Osteoblast (primary cell): Measurements from ENCODE around the gene APPBP2. TPM values are rescaled to one million over a fixed set of nuclear protein-coding genes. Genes with fewer than 3 reads are reported as not detected.

Experiments used
- DNase-seq: peaks from one replicate; pipeline ENCODE4 v3.0.0; 2011; ENCODE audit warnings: low spot score, mixed read lengths; ENCODE audit not compliant: insufficient read length; ENCODE audit errors: missing footprints
- H2AFZ ChIP-seq: 2 replicates; pipeline ENCODE4 v1.6.0; 2011; ENCODE audit warnings: mild to moderate bottlenecking, low read length
- H3K27ac ChIP-seq: 2 replicates; pipeline ENCODE4 v1.5.1; 2011; ENCODE audit warnings: mild to moderate bottlenecking, low read depth, low read length, moderate library complexity
- H3K27me3 ChIP-seq: 2 replicates; pipeline ENCODE4 v1.6.0; 2012; ENCODE audit warnings: mild to moderate bottlenecking, control low read depth, inconsistent platforms, low read length, moderate library complexity; ENCODE audit not compliant: insufficient read depth
- H3K36me3 ChIP-seq: 2 replicates; pipeline ENCODE4 v1.5.1; 2011; ENCODE audit warnings: mild to moderate bottlenecking, low read length, control low read depth, moderate library complexity; ENCODE audit not compliant: insufficient read depth
- H3K4me1 ChIP-seq: 2 replicates; pipeline ENCODE4 v1.5.1; 2011; ENCODE audit warnings: mild to moderate bottlenecking, low read length, control low read depth, moderate library complexity; ENCODE audit not compliant: insufficient read depth
- H3K4me2 ChIP-seq: 2 replicates; pipeline ENCODE4 v1.6.0; 2011; ENCODE audit warnings: mild to moderate bottlenecking, low read length; ENCODE audit not compliant: insufficient read depth
- H3K4me3 ChIP-seq: fragments of 200-600 bp; sonication (generic); 3 replicates; pipeline ENCODE4 v1.5.1; 2012; ENCODE audit warnings: mild to moderate bottlenecking, low read length, inconsistent platforms; ENCODE audit not compliant: insufficient read depth
- H3K79me2 ChIP-seq: 2 replicates; pipeline ENCODE4 v1.6.0; 2012; ENCODE audit warnings: mild to moderate bottlenecking, low read length, control low read depth, inconsistent platforms; ENCODE audit not compliant: insufficient read depth
- H3K9me3 ChIP-seq: 2 replicates; pipeline ENCODE4 v1.5.1; 2011; ENCODE audit warnings: low read depth, low read length, control low read depth
- H4K20me1 ChIP-seq: 2 replicates; pipeline ENCODE4 v1.6.0; 2012; ENCODE audit warnings: mild to moderate bottlenecking, low read length, control low read depth; ENCODE audit not compliant: insufficient read depth
- CTCF ChIP-seq: IDR thresholded peaks from 2 replicates; pipeline ENCODE4 v1.5.1; 2011; ENCODE audit warnings: mild to moderate bottlenecking, low read depth, low read length, moderate library complexity; ENCODE audit errors: extremely low read depth
- total RNA-seq: library from RNA; depleted of rRNA; stranded (reverse); fragments of >200 nt; gene quantifications from 2 replicates; pipeline ENCODE4 v1.2.3, GENCODE V29; 2012

The APPBP2 gene
- total RNA-seq, 1 donor = 49.9 TPM

GRCh38 chr17:60540460-60540859 lies 14.4 kb upstream of the APPBP2 start:
- Histone ChIP-seq H3K4me3 (no peak overlapping the region), H3K9me3 (no peaks in the 10 kb centered on the region), H4K20me1 (no peaks in the 10 kb centered on the region), H3K27me3 (no peaks in the 10 kb centered on the region), H3K27ac (no peak overlapping the region), H3K4me2 (no peak overlapping the region), H3K36me3 (no peaks in the 10 kb centered on the region), H2AFZ (no peak overlapping the region), H3K79me2 (no peaks in the 10 kb centered on the region), H3K4me1 (peaks cover 4% of the 10 kb centered on the region)
- TF ChIP-seq CTCF = no peak
- no peak for DNase-seq

DNA sequence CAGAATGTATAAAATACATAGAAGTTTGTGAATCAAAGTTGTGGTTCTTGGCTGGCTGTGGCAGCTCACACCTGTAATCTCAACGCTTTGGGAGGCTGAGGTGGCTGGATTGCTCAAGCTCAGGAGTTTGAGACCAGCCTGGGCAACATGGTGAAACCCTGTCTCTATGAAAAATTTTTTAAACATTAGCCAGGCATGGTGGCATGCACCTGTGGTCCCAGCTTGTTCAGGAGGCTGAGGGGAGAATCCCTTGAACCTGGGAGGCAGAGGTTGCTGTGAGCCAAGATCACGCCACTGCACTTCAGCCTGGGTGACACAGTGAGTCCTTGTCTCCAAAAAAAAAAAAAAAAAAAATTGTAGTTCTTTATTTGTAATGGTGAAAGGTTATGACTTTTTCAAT lies 13.8 kb upstream of the APPBP2 start:
- Histone ChIP-seq H3K36me3 (no peaks in the 10 kb centered on the region), H3K4me1 (peaks cover 7% of the 10 kb centered on the region), H3K27ac (no peak overlapping the region), H3K79me2 (no peaks in the 10 kb centered on the region), H3K27me3 (no peaks in the 10 kb centered on the region), H2AFZ (no peak overlapping the region), H4K20me1 (no peaks in the 10 kb centered on the region), H3K4me2 (no peak overlapping the region), H3K9me3 (no peaks in the 10 kb centered on the region), H3K4me3 (no peak overlapping the region)
- DNase-seq = no peak
- TF ChIP-seq CTCF = no peak

- Histone ChIP-seq H3K79me2 (no peaks in the 10 kb centered on the region), H3K36me3 (no peaks in the 10 kb centered on the region), H2AFZ (no peak overlapping the region), H3K4me3 (no peak overlapping the region), H3K9me3 (no peaks in the 10 kb centered on the region), H3K4me1 (peaks cover 12% of the 10 kb centered on the region), H4K20me1 (no peaks in the 10 kb centered on the region), H3K27me3 (no peaks in the 10 kb centered on the region), H3K4me2 (no peak overlapping the region), H3K27ac (no peak overlapping the region)
- no peak for DNase-seq
- no peak for TF ChIP-seq CTCF
Measured at GRCh38 chr17:60538726-60539125, 12.7 kb upstream of the APPBP2 start.

DNA sequence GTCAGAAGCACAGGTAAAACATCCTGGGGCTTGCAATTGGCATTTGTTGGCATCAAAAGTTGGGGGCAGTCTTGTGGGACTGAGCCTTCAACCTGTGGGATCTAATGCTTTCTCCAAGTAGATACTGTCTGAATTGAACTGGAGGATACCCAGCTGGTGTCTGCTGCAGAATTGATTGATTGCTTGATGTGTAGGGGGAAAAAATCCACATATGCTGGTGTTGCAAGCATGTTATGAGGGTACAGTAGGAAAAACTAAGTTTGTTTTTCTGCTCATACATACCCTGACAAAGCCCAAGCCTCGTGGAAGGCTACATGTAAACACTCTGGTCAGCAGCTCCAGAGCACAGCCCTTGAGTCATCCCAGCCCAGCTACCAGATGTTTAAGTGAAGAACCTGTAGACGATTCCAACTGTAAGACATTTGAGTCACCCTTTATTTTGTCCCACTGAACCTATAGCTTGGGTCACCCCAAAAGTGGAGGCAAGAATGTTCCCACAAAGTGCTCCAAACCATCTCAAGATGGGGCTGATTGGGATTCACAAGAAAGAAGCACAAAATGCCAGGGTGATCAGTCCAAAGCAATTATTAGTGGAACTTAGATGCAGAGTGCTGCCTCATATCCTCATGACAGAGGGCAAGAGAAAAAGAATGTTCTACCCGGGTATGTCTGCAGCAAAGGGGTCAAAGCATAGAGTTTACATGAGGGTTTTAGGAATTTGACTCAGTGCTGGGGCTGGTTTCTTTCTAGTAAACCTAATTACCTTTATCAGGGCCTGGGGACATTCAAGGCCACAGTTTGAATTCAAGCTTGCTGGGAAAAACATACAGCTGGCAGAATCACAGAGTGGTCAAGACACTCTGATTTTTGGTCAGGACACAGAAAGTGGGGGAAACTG lies 9.6 kb upstream of the APPBP2 start:
- Histone ChIP-seq H3K9me3 (no peaks in the 10 kb centered on the region), H3K4me2 (no peak overlapping the region), H3K36me3 (no peaks in the 10 kb centered on the region), H3K27me3 (no peaks in the 10 kb centered on the region), H3K4me1 (peaks cover 12% of the 10 kb centered on the region), H3K4me3 (no peak overlapping the region), H3K27ac (no peak overlapping the region), H3K79me2 (no peaks in the 10 kb centered on the region), H2AFZ (no peak overlapping the region), H4K20me1 (no peaks in the 10 kb centered on the region)
- no peak for TF ChIP-seq CTCF
- peak; percentile 65 for DNase-seq
